Measurements from ENCODE around the gene RPL13A. TPM values are rescaled to one million over a fixed set of nuclear protein-coding genes. Genes with fewer than 3 reads are reported as not detected.

The RPL13A gene
- total and polyA plus RNA-seq, 9 of the 15 experiments (the other 6 are each of a cell fraction or from before 2014, with no cell fraction given): 1,744 to 5,482 (median 2,949) TPM

- TF ChIP-seq, protein P1, sequence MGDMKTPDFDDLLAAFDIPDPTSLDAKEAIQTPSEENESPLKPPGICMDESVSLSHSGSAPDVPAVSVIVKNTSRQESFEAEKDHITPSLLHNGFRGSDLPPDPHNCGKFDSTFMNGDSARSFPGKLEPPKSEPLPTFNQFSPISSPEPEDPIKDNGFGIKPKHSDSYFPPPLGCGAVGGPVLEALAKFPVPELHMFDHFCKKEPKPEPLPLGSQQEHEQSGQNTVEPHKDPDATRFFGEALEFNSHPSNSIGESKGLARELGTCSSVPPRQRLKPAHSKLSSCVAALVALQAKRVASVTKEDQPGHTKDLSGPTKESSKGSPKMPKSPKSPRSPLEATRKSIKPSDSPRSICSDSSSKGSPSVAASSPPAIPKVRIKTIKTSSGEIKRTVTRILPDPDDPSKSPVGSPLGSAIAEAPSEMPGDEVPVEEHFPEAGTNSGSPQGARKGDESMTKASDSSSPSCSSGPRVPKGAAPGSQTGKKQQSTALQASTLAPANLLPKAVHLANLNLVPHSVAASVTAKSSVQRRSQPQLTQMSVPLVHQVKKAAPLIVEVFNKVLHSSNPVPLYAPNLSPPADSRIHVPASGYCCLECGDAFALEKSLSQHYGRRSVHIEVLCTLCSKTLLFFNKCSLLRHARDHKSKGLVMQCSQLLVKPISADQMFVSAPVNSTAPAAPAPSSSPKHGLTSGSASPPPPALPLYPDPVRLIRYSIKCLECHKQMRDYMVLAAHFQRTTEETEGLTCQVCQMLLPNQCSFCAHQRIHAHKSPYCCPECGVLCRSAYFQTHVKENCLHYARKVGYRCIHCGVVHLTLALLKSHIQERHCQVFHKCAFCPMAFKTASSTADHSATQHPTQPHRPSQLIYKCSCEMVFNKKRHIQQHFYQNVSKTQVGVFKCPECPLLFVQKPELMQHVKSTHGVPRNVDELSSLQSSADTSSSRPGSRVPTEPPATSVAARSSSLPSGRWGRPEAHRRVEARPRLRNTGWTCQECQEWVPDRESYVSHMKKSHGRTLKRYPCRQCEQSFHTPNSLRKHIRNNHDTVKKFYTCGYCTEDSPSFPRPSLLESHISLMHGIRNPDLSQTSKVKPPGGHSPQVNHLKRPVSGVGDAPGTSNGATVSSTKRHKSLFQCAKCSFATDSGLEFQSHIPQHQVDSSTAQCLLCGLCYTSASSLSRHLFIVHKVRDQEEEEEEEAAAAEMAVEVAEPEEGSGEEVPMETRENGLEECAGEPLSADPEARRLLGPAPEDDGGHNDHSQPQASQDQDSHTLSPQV (IDR thresholded peaks at IDR 0.05): 0 out of 2 replicates have a peak, but pooled peaks have one; percentile 53
- TF ChIP-seq CBX3 (IDR thresholded peaks at IDR 0.05; ENCODE audit: borderline replicate concordance in 1 of 2, low read length in 2 of 2) (peak in 1 of 2 experiments; percentile 42; a peak in 1 of 3 replicates), ID3 (CRISPR knock-in tag; IDR thresholded peaks at IDR 0.05) (no peak), ID3 (tag; IDR thresholded peaks at IDR 0.05) (peak; percentile 49; the same call in 1 of the 2 replicates), STAT5B (CRISPR knock-in tag; IDR thresholded peaks at IDR 0.05) (no peak), KLF10 (CRISPR knock-in tag; IDR thresholded peaks at IDR 0.05) (no peak), JUN (IDR thresholded peaks at IDR 0.05; ENCODE audit: borderline replicate concordance, low read depth, low read length) (0 out of 2 replicates have a peak, but pooled peaks have one; percentile 17), JUN (CRISPR knock-in tag; IDR thresholded peaks at IDR 0.05; ENCODE audit: borderline replicate concordance) (no peak), NBN (IDR thresholded peaks at IDR 0.05; ENCODE audit: low read depth) (peak; percentile 75), KAT2B (IDR thresholded peaks at IDR 0.05; ENCODE audit: low read depth, low read length) (peak; percentile 75), SIN3B (IDR thresholded peaks at IDR 0.05; ENCODE audit: low read depth) (0 out of 2 replicates have a peak, but pooled peaks have one; percentile 15), BRF2 (IDR thresholded peaks at IDR 0.05; ENCODE audit: borderline replicate concordance, insufficient read depth, insufficient read length) (no peak), CTCF (IDR thresholded peaks at IDR 0.05 in 2 of 3, conservative IDR thresholded peaks at IDR 0.05 in 1 of 3; ENCODE audit: insufficient read depth in 2 of 3, low read depth in 1 of 3, low read length in 3 of 3) (peak; percentile 94 to 97 (median 96)), PHTF2 (CRISPR knock-in tag; IDR thresholded peaks at IDR 0.05) (no peak), MCM5 (IDR thresholded peaks at IDR 0.05; ENCODE audit: low read depth) (no peak), SMC3 (conservative IDR thresholded peaks at IDR 0.05; ENCODE audit: insufficient read depth, low read depth, low read length) (peak; percentile 69), ZBTB8A (IDR thresholded peaks at IDR 0.05; ENCODE audit: partially characterized antibody) (no peak), RBFOX2 (IDR thresholded peaks at IDR 0.05; ENCODE audit: low read depth, low read length) (peak; percentile 62; the same call in 1 of the 2 replicates), BACH1 (tag; IDR thresholded peaks at IDR 0.05) (no peak), MCM7 (IDR thresholded peaks at IDR 0.05) (no peak)
Measured at GRCh38 chr19:49473868-49474541, 13.4 kb upstream of the RPL13A start, which contains the start of gene FLT3LG (continued).
